CD4-positive, alpha-beta memory T cell (primary cell): ENCODE results near the gene HMSD. TPM values are rescaled to one million over a fixed set of nuclear protein-coding genes. Genes with fewer than 3 reads are reported as not detected.

ENCODE experiments used
- CTCF ChIA-PET: fragments of 350-600 bp; sonication (Branson Sonifier 250); formaldehyde crosslinking; loops from one replicate; lab custom pipeline; 2021; ENCODE audit warnings: inconsistent platforms; ENCODE audit not compliant: partially characterized antibody; lab: Charles Lee
- POLR2A ChIA-PET: fragments of 350-600 bp; sonication (Branson Sonifier 250); formaldehyde crosslinking; loops from one replicate; lab custom pipeline; 2021; ENCODE audit not compliant: partially characterized antibody; lab: Charles Lee
- DNase-seq, 5 donors: peaks; one replicate each; pipeline versions ENCODE4 v3.0.0 to v3.0.0-alpha.2; 2020 to 2022; ENCODE audit warnings: mixed read lengths in 1 of 5
- H3K27ac ChIP-seq: one replicate; pipeline ENCODE4 v1.7.0; 2013; ENCODE audit warnings: low read depth, low read length
- H3K27me3 ChIP-seq: 2 replicates; pipeline ENCODE4 v1.7.0; 2013; ENCODE audit warnings: mild to moderate bottlenecking, low read length, moderate library complexity; ENCODE audit not compliant: insufficient read depth
- H3K36me3 ChIP-seq: 2 replicates; pipeline ENCODE4 v1.7.0; 2013; ENCODE audit warnings: mild to moderate bottlenecking, low read length, moderate library complexity; ENCODE audit not compliant: insufficient read depth
- H3K4me1 ChIP-seq: 2 replicates; pipeline ENCODE4 v1.7.0; 2013; ENCODE audit warnings: mild to moderate bottlenecking, low read length, moderate library complexity; ENCODE audit not compliant: insufficient read depth
- H3K4me3 ChIP-seq, 2 donors: one replicate each; pipeline ENCODE4 v1.7.0; 2013; ENCODE audit warnings: low read length in 2 of 2, mild to moderate bottlenecking in 1 of 2
- H3K9me3 ChIP-seq, 2 donors: one replicate each; pipeline ENCODE4 v1.7.0; 2013; ENCODE audit warnings: low read length in 2 of 2, control low read depth in 1 of 2; ENCODE audit not compliant: control insufficient read depth in 1 of 2
- H3K27ac Mint-ChIP-seq, 7 donors: one replicate each; pipeline ENCODE4 v1.8.0; 2020 to 2021; ENCODE audit warnings: mixed read lengths in 7 of 7, mild to moderate bottlenecking in 6 of 7, inconsistent platforms in 3 of 7, moderate library complexity in 3 of 7
- H3K27me3 Mint-ChIP-seq, 2 donors: one replicate each; pipeline ENCODE4 v1.8.0; 2020 to 2021; ENCODE audit warnings: mixed read lengths in 2 of 2
- H3K36me3 Mint-ChIP-seq, 2 donors: one replicate each; pipeline ENCODE4 v1.8.0; 2020 to 2021; ENCODE audit warnings: mixed read lengths in 2 of 2, inconsistent platforms in 1 of 2, mild to moderate bottlenecking in 1 of 2
- H3K4me1 Mint-ChIP-seq, 4 donors: one replicate each; pipeline ENCODE4 v1.8.0; 2020 to 2021; ENCODE audit warnings: mixed read lengths in 4 of 4, mild to moderate bottlenecking in 1 of 4
- H3K4me3 Mint-ChIP-seq, 8 donors: one replicate each; pipeline ENCODE4 v1.8.0; 2020 to 2021; ENCODE audit warnings: mixed read lengths in 8 of 8, mild to moderate bottlenecking in 7 of 8, moderate library complexity in 6 of 8, inconsistent platforms in 3 of 8
- H3K9me3 Mint-ChIP-seq, 8 donors: one replicate each; pipeline ENCODE4 v1.8.0; 2020 to 2021; ENCODE audit warnings: mixed read lengths in 8 of 8, mild to moderate bottlenecking in 5 of 8, inconsistent platforms in 3 of 8, moderate library complexity in 1 of 8
- intact Hi-C: fragments of 100-400 bp; cut with micrococcal nuclease; formaldehyde crosslinking; loops from one replicate; pipeline ENCODE4 v1.15.1; 2023
- polyA plus RNA-seq, 2 donors: library from polyadenylated mRNA; unstranded; fragments of 300-500 nt; fragmentation: Illumina TruSeq; gene quantifications; one replicate each; pipeline ENCODE4 v1.2.3, GENCODE V29; 2021
- total RNA-seq, 2 experiments: library from RNA; stranded (reverse); gene quantifications; one replicate each; pipeline ENCODE4 v1.2.3, GENCODE V29; 2021

Gene HMSD
- total and polyA plus RNA-seq, 4 experiments from 2014 or later, result 1.8 to 2.2 TPM; not detected in 2

DNA sequence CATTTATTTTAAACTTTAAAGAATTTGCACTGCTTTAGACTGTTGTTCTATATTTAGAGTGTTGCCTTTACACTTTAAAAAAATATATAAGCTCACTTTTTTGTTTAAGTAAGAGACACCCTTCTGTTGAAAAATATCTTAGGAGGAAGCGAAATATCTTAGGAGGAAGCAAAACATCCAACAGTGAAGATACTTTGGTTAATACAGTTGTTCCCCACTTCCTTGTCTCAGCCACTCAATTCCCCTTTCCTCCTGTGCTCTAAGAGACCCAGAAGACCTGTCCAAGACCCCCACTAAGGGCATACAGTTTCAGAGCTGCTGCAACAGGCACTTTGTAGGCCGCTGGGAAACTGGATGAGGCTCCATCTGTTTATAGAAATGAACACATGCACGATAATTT lies 26.5 kb downstream of the HMSD start:
- ChIA-PET POLR2A (interaction anchor here (1.0 kb wide), 1 partner anchor 9 kb away, joined by 3 read pairs; no protein-coding TSS in a partner anchor), CTCF (interaction anchor here (1.0 to 6.4 kb wide), 8 partner anchors 8 to 457 kb away, joined by 3 to 118 read pairs (median 6); no protein-coding TSS in a partner anchor)
- peaks cover 11% of the 10 kb centered on the region for H3K4me1 ChIP-seq
- intact Hi-C loops, result loop anchor here (1.0 kb wide), 1 partner anchor 12 kb away; no protein-coding TSS in a partner anchor
- Mint-ChIP-seq H3K9me3 (no peaks in the 10 kb centered on the region), H3K4me1 (peaks cover 23 to 38% (median 24%) of the 10 kb centered on the region in 4 donors), H3K4me3 (no peak overlapping the region), H3K27me3 (no peaks in the 10 kb centered on the region), H3K36me3 (peaks cover 0 to 10% of the 10 kb centered on the region in 2 donors), H3K27ac (peak overlapping the region in 1 of 7 donors; percentile 10)
- no peak overlapping the region for H3K27ac ChIP-seq
- no peaks in the 10 kb centered on the region for H3K9me3 ChIP-seq
- no peaks in the 10 kb centered on the region for H3K27me3 ChIP-seq
- DNase-seq, result no peak
- H3K4me3 ChIP-seq, result no peak overlapping the region
- no peaks in the 10 kb centered on the region for H3K36me3 ChIP-seq

DNA sequence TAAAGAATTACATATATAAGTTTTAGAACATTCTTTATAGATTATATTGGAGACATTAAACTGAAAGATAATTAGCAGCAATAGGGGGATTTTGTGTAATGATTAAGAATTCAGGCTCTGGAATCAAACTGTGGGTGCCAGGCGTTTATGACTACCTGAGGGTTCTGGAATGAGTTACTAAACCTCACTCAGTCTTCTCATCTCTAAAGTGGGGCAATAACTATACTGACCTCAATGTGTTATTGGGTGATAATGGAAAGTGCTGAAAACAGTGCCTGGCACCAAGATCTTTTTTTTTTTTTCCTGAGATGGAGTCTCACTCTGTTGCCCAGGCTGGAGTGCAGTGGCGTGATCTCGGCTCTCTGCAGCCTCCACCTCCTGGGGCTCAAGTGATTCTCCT lies 27.9 kb downstream of the HMSD start:
- ChIA-PET POLR2A (no interaction called here), CTCF (interaction anchor here (0.9 to 6.4 kb wide), 4 partner anchors 8 to 459 kb away, joined by 6 to 118 read pairs (median 14); no protein-coding TSS in a partner anchor)

DNA sequence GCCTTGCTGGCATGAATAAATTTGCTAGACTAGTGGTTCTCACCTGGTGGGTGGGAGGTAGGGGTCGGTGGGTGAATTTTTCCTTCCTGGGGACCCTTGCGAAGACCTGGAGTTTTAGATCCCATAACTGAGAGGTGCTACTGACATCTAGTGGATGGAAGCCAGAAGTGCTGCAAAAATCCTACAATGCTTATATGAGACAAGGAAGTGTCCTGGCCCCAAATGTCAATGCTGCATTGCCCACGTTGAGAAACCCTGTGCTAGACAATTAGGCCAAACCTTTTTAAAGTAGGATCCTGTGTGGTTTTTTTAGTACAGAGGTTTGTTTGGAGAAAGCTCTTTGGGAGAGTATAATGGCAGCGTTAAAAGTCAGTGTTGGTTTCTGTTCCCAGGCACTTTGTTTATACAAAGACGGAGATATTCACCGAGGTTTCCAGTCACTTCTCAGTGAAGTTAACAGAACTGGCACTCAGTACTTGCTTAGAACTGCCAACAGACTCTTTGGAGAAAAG lies 30.4 kb downstream of the HMSD start:
- Mint-ChIP-seq H3K36me3 (peaks cover 28 to 43% of the 10 kb centered on the region in 2 donors), H3K4me3 (peak overlapping the region in 3 of 8 donors; percentile 9 to 69 (median 15)), H3K9me3 (no peaks in the 10 kb centered on the region), H3K27ac (peak overlapping the region in 3 of 7 donors; percentile 50 to 71 (median 70)), H3K27me3 (no peaks in the 10 kb centered on the region), H3K4me1 (peaks cover 13 to 23% (median 15%) of the 10 kb centered on the region in 4 donors)
- H3K4me1 ChIP-seq, result peaks cover 5% of the 10 kb centered on the region
- no peaks in the 10 kb centered on the region for H3K9me3 ChIP-seq
- CTCF ChIA-PET, result interaction anchor here (0.7 to 2.6 kb wide), 10 partner anchors 11 to 463 kb away, joined by 3 to 12 read pairs (median 4); no protein-coding TSS in a partner anchor
- no peak overlapping the region for H3K4me3 ChIP-seq
- peak; percentile 38 to 49 (median 41) for DNase-seq
- POLR2A ChIA-PET, result no interaction called here
- no peak overlapping the region for H3K27ac ChIP-seq
- intact Hi-C loops, result loop anchor here (1.0 kb wide), 5 partner anchors 9 to 461 kb away; partner anchors contain the start of genes HMSD and SERPINB8
- no peaks in the 10 kb centered on the region for H3K27me3 ChIP-seq
- H3K36me3 ChIP-seq, result peaks cover 27% of the 10 kb centered on the region

More for the DNA sequence above, 27.9 kb downstream of the HMSD start:
- H3K4me3 Mint-ChIP-seq, result no peak overlapping the region
- H3K9me3 Mint-ChIP-seq, result no peaks in the 10 kb centered on the region
- H3K9me3 ChIP-seq, result no peaks in the 10 kb centered on the region
- no peak for DNase-seq
- peaks cover 13 to 22% of the 10 kb centered on the region in 2 donors for H3K36me3 Mint-ChIP-seq
- no peak overlapping the region for H3K27ac ChIP-seq
- intact Hi-C loops, result no loop called here
- H3K27me3 Mint-ChIP-seq, result no peaks in the 10 kb centered on the region
- no peak overlapping the region for H3K27ac Mint-ChIP-seq
- H3K27me3 ChIP-seq, result no peaks in the 10 kb centered on the region
- H3K4me1 Mint-ChIP-seq, result peaks cover 13 to 26% (median 17%) of the 10 kb centered on the region in 4 donors
- H3K4me3 ChIP-seq, result no peak overlapping the region
- H3K4me1 ChIP-seq, result peaks cover 5% of the 10 kb centered on the region
- peaks cover 9% of the 10 kb centered on the region for H3K36me3 ChIP-seq

DNA sequence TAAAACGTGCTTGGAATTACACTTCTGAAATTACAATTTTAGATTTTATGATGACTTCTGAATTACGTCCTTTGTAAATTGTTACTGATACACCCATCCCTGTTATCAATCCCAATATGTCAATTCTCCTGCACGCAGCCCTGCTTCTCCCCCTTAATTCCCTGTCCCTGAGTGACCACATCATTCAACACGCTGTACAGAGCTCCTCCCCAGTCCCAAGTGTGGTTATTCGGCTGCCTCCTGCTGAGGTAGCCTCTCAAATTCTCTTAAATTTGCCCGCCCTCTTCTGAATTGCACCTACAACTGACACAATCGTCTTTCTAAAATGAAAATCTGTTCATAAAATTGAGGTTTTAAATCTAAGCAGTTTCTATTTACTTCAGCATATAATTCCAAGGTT lies 30.9 kb downstream of the HMSD start:
- no peak overlapping the region for H3K4me3 ChIP-seq
- no peak for DNase-seq
- H3K4me1 ChIP-seq, result peaks cover 5% of the 10 kb centered on the region
- Mint-ChIP-seq H3K9me3 (no peaks in the 10 kb centered on the region), H3K36me3 (peaks cover 31 to 47% of the 10 kb centered on the region in 2 donors), H3K4me3 (peak overlapping the region in 2 of 8 donors; percentile 34 to 63), H3K4me1 (peaks cover 12 to 18% (median 12%) of the 10 kb centered on the region in 4 donors), H3K27me3 (no peaks in the 10 kb centered on the region), H3K27ac (peak overlapping the region in 2 of 7 donors; percentile 43 to 71)
- H3K9me3 ChIP-seq, result no peaks in the 10 kb centered on the region
- H3K27me3 ChIP-seq, result no peaks in the 10 kb centered on the region
- peaks cover 27% of the 10 kb centered on the region for H3K36me3 ChIP-seq
- ChIA-PET CTCF (interaction anchor here (0.7 to 2.6 kb wide), 10 partner anchors 11 to 464 kb away, joined by 3 to 12 read pairs (median 4); no protein-coding TSS in a partner anchor), POLR2A (no interaction called here)
- intact Hi-C loops, result no loop called here
- H3K27ac ChIP-seq, result no peak overlapping the region

DNA sequence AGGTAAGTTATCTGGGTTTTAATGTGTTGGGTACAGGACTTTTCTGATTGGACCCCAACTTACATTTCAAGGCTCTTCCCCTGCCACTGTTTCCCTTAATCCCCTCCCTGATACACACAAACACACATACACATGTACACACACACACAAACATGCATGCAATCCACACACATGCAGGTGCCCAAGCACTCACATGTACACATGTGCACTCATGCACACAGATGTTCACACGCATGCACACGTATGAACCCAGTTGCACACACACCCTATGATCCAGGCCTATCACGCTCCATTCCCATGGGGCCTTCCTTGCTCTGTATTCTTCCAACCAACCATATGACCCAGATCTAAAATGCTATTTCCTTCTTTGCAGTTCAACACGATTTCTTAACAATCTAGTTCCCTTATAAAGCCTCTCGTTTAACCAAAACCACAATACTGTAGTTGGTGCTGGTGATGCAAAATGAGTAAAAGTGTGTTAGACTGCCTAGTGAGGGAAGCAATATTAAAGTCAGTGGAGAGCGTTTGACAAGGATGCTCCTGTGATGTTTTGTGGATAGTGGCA lies 31.9 kb downstream of the HMSD start:
- intact Hi-C loops, result no loop called here
- Mint-ChIP-seq H3K4me3 (no peak overlapping the region), H3K27me3 (no peaks in the 10 kb centered on the region), H3K4me1 (peaks cover 9 to 15% (median 11%) of the 10 kb centered on the region in 4 donors), H3K27ac (peak overlapping the region in 1 of 7 donors; percentile 49), H3K36me3 (peaks cover 35 to 57% of the 10 kb centered on the region in 2 donors), H3K9me3 (no peaks in the 10 kb centered on the region)
- DNase-seq, result no peak
- Histone ChIP-seq H3K36me3 (peaks cover 33% of the 10 kb centered on the region), H3K4me1 (peaks cover 5% of the 10 kb centered on the region), H3K27ac (no peak overlapping the region), H3K4me3 (no peak overlapping the region), H3K27me3 (no peaks in the 10 kb centered on the region), H3K9me3 (no peaks in the 10 kb centered on the region)
- ChIA-PET POLR2A (no interaction called here), CTCF (interaction anchor here (1.3 to 2.6 kb wide), 3 partner anchors 13 to 19 kb away, joined by 3 to 12 read pairs (median 12); no protein-coding TSS in a partner anchor)

DNA sequence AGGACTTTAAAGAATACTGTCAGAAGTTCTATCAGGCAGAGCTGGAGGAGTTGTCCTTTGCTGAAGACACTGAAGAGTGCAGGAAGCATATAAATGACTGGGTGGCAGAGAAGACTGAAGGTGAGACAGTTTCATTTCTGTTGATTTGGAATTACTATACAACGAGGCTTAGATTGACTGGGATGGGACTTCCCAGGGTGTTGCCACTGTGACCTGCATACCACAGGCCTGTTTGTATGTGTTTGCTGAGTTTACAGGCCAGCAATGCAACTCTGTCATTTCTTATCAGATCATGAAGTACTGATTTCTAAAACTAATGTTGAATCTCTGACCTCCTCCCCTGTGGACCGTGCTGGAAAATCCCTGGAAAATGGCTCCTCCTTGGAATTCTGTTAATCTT lies 32.6 kb downstream of the HMSD start:
- Histone ChIP-seq H3K27ac (no peak overlapping the region), H3K36me3 (peaks cover 37% of the 10 kb centered on the region), H3K27me3 (no peaks in the 10 kb centered on the region), H3K9me3 (no peaks in the 10 kb centered on the region), H3K4me3 (no peak overlapping the region), H3K4me1 (peaks cover 5% of the 10 kb centered on the region)
- Mint-ChIP-seq H3K36me3 (peaks cover 41 to 64% of the 10 kb centered on the region in 2 donors), H3K27me3 (no peaks in the 10 kb centered on the region), H3K9me3 (no peaks in the 10 kb centered on the region), H3K4me1 (peaks cover 9 to 15% (median 11%) of the 10 kb centered on the region in 4 donors), H3K27ac (no peak overlapping the region), H3K4me3 (no peak overlapping the region)
- POLR2A ChIA-PET, result no interaction called here
- CTCF ChIA-PET, result interaction anchor here (2.6 kb wide), 1 partner anchor 12 kb away, joined by 12 read pairs; no protein-coding TSS in a partner anchor
- DNase-seq, result no peak
- intact Hi-C loops, result no loop called here

DNA sequence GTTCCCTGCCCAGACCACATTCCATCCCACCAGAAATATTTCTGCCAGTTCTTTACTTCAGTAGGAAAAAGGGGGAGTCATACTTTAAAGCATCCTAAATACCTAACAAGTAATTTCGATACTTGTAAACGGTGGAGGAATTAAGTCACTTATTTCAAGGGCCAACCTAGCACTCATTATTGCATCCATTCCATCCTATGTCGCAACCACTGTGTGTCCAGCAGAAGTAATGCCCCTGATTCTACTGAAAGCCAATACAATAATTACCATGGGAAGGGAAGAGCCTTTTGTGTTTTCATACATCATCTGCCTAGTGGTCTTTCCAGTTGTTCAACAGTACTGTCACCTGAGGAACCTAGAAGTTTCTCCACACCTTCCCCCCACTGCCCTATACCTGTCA lies 33.3 kb downstream of the HMSD start:
- no peak overlapping the region for H3K4me3 ChIP-seq
- ChIA-PET POLR2A (no interaction called here), CTCF (interaction anchor here (1.3 to 3.5 kb wide), 2 partner anchors 12 to 19 kb away, joined by 4 to 24 read pairs; no protein-coding TSS in a partner anchor)
- H3K4me1 ChIP-seq, result peaks cover 5% of the 10 kb centered on the region
- Mint-ChIP-seq H3K9me3 (no peaks in the 10 kb centered on the region), H3K4me1 (peaks cover 9 to 15% (median 11%) of the 10 kb centered on the region in 4 donors), H3K27ac (no peak overlapping the region), H3K27me3 (no peaks in the 10 kb centered on the region), H3K36me3 (peaks cover 47 to 70% of the 10 kb centered on the region in 2 donors), H3K4me3 (no peak overlapping the region)
- H3K27ac ChIP-seq, result no peak overlapping the region
- no peaks in the 10 kb centered on the region for H3K27me3 ChIP-seq
- intact Hi-C loops, result no loop called here
- H3K36me3 ChIP-seq, result peaks cover 37% of the 10 kb centered on the region
- DNase-seq, result no peak
- no peaks in the 10 kb centered on the region for H3K9me3 ChIP-seq
